HuH-7.5 (cell line): ENCODE measurements around the gene PPP6R3.
A peak's percentile ranks its signal among the peaks of the same experiment; 100 is the strongest.

Experiments
- DNase-seq: peaks from one replicate; pipeline ENCODE4 v3.0.0; 2011; ENCODE audit warnings: low spot score

PPP6R3 gene

GRCh38 chr11:68564261-68564660 lies 103.7 kb downstream of the PPP6R3 start:
- no peak for DNase-seq

GRCh38 chr11:68565768-68566167 lies 105.2 kb downstream of the PPP6R3 start:
- DNase-seq: no peak

GRCh38 chr11:68567553-68567952 lies 107.0 kb downstream of the PPP6R3 start:
- no peak for DNase-seq

GRCh38 chr11:68569357-68569756 lies 108.8 kb downstream of the PPP6R3 start:
- DNase-seq: no peak

DNA sequence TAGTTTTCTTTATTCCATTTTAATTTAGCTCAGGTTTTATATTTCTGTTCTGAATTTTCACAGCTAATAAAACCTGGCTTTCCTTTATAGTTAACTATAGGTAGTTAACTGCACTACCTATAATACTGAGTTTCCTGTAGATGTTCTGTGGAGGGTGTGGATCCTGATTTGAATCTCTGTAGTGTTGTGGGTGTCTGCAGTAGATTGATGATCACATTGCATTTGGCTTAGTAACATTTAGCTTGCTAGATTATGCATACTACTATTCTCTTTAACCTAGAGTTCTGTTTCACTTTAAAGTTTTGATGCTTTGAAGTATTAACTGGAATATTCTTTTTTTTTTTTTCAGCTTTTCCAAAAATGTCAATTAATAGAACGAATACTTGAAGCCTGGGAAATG lies 110.1 kb downstream of the PPP6R3 start:
- no peak for DNase-seq

GRCh38 chr11:68574308-68574707 lies 113.8 kb downstream of the PPP6R3 start:
- DNase-seq: no peak

DNA sequence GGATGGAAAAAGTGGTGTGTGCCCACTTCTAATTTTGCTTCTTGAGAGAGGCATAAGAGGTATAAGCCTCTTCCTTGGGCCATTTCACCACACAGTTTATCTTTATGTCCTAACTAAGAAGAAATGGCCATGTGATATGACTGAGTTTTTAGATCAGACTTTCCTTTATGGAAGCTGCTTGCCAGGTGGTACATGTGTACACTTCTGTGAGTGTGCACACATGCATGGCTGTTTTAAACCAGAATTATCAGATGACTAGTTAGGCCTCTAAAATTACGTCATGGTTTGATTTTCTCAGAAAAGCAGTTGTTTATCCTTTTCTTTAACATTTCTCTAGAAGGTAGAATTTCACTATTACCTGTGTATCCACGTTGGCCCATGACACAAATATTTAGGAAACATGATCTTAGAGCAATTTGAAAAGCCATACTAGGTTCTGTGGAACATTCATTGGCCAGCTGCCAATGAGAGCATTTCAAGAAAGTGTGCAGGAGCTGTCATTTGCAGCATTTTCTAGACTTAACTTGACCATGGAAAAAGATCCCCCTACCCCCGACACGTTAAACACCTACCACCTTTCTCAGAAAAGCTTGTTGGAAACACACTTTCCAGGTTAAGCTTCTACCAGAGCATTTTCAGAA lies 114.6 kb downstream of the PPP6R3 start:
- no peak for DNase-seq

DNA sequence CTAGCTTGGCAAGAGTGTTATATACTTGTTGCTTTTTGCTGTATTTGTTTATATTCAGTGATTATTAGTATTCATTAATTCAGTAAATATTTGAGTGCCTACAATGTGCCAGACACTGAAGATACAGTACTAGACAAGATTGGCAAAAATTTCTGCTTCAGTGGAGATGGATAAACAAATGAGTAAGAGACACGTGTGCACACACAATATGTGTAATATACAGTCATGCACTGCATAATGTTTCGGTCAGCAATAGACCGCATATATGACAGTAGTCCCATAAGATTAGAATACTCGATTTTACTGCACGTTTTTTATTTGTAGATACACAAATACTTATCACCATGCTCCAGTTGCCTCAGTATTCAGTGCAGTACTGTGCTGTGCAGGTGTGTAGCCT lies 118.9 kb downstream of the PPP6R3 start:
- DNase-seq: no peak

DNA sequence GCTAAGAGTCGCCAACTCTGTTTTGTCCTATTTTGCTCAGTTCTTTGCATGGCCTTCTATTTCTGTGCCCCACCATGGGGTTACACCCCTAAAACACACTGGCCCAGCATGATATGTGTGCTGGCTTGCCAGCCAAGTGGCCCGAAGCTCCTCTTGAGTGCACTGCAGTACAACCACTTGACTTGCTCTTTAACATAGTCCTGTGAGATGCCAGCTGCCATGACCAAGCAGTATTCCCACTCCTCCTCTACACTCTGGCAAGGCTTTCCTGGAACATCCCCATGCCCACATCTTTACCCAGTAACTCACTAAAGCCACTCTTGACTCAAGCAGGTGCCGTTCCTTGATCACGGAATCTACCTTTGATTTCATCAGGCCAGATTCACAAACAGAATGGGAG lies 120.9 kb downstream of the PPP6R3 start:
- no peak for DNase-seq

DNA sequence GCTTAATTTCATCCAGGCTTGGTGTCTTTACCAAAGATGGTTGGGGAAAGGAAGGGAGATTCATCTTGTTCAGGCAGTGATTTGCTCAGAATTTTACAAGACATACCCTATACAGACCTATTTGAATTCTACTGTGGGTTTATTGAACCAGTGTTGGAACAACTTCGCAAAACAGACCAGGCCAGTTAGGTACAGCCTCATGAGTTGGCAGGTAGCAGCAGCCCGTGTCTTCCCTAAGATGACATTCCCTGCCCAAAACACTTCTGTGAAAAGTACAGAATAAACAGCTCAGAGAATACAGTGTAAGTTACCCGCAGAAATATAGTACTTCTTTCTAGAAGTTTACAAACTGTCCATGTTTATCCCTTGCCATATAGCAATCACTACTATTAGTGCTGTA lies 121.3 kb downstream of the PPP6R3 start:
- no peak for DNase-seq

DNA sequence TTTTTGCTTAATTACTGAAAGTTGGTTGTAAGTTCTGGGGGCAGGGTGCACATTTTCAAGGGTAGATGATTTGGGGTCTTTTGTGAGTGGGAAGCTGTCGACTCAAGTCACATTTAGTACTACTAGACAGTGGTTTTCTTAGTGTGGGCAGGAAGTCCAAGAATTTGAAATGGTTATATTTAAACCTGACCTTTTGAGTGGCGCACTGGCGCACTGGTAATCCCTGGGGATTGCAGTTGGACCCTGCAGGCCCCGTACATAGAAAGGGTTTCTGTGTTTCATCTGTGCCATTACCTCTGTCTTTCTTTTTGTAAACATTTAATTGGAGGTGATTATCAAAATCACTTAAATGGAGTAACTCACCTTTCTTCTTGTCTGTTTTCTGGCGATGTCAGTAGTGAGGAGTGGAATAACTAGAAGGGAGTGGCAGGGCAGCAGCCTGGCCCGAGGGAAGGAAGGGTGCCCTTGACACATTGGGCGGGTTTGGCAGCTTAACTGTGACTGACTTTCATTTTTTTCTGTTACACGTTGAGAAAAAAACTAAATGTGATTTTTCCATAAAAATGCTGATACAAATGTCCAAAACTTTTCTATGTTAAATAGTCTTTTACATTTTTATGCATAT lies 122.0 kb downstream of the PPP6R3 start:
- no peak for DNase-seq

DNA sequence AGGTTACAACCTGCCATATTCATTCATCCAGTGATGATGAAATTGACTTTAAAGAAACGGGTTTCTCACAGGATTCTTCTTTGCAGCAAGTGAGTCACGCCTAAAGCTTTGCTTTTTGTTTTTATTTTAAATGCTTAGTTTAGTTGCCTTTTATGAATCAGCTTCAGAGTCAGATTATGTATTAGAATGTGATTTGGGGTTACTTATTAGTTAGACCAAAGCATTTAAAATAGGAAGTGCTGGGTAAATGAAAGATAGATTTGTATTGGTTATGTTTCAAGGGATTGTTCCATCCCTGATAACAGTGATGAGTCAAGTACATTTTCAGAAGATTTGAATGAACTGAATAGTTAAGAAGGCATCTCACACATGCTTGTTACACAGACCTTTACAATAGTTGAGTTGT lies 122.5 kb downstream of the PPP6R3 start:
- DNase-seq: no peak

GRCh38 chr11:68584097-68584496 lies 123.5 kb downstream of the PPP6R3 start:
- DNase-seq: peak; percentile 59

- DNase-seq: no peak
Observed at GRCh38 chr11:68584991-68585524, 124.5 kb downstream of the PPP6R3 start.

- DNase-seq: no peak
Observed at GRCh38 chr11:68589547-68590216, 129.1 kb downstream of the PPP6R3 start.

- no peak for DNase-seq
Observed at GRCh38 chr11:68591719-68592118, 131.2 kb downstream of the PPP6R3 start.

- no peak for DNase-seq
Observed at GRCh38 chr11:68593441-68593840, 132.9 kb downstream of the PPP6R3 start.

DNA sequence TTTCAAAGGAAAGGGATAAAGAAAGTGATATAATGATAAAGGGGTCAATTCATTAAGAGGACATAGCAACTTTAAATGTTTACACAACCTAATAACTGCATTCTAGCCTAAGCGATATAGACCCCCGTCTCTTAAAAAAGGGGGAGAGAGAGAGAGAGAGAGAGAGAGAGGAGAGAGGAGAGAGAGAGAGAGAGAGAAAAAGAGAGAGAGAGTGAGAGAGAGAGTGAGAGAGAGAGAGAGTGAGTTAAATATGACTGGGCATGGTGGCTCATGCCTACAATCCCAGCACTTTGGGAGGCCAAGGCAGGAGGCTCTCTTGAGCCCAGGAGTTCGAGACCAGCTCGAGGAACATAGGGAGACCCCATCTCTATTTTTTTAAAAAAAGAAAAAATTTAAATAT lies 133.6 kb downstream of the PPP6R3 start:
- DNase-seq: no peak

DNA sequence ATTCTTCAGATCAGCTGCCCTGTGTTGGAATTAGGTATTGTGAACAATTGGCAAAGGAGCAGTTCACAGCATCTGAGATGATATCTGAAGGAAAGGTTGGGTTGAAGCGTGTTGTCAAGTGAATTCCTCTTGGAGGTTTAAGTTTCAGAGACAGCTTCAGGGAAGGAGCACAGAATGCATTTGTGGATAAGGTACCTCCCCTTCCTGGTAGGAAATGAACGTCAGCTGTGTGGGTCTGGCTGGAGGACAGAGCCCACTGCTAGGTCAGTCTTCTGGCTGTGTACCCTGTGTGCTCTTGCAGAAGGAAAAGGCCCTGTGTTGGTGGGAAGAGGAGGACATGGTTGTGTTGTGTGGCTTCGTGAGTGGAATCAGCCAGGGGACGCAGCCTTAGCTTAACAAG lies 135.7 kb downstream of the PPP6R3 start:
- no peak for DNase-seq

DNA sequence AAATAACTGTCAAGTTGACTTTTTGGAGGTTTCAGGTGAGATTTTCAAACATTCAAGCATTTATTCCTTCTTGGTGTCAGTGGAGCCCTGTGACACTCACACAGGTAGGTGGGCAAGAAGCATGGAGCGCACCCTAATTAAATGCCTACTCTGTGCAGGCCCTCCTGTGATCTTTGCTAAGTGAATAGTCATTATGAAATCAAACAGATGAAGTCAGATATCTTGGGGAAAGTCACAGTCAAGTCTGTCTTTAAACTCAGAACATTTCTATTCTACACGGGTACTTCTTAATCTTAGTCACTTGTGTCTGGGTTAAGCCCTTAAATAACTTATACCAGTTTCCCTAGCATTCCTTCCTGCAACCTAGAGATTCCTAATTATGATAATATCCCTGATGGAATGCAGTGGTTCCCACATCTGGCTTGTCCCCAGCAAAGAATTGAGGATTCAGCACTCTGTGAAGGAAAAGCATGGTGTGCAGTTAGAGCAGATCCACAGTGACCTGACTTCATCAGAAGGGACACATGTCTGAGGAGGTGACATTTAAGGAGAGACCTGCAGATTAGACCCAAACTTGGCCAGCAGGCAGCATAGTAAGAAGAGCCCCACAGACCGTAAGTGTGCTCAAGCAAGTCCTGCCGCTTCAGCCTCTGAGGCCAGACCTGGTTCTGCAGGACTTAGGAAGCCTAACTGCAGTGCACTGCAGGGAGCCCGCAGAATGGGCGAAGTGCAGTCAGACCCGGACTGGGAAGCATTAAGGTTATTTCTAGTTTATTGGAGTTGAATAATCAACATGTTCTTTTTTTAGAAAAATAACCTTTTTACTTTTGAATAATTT lies 138.5 kb downstream of the PPP6R3 start:
- DNase-seq: no peak

GRCh38 chr11:68601147-68601546 lies 140.6 kb downstream of the PPP6R3 start:
- DNase-seq: no peak

DNA sequence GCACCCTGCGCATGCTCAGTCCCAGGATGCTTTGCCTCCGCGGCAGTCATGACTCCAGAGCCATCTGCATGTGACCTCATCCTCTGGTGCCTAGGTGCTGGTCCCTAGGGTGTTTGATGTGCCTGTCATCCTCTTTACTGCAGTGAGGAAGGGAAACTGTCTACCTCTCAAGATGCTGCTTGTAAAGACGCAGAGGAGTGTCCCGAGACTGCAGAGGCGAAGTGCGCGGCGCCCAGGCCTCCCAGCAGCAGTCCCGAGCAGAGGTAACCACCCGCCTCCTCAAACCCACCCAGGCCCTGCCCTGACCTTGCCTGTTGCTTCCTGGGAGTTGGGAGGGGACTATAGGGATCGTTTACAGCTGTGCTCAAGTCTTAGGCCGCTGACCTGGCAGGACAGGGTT lies 149.2 kb downstream of the PPP6R3 start:
- DNase-seq: no peak
